Measurements from ENCODE around the gene MEIS2.

MEIS2 gene

GRCh38 chr15:37079726-37080125 lies 20.6 kb downstream of the MEIS2 start:
- Histone ChIP-seq H3K14ac (ENCODE audit: low read length) (no peak overlapping the region), H2AFZ (ENCODE audit: insufficient read depth, low read length, poor library complexity) (no peak overlapping the region), H3K4me3 (ENCODE audit: low read depth, low read length) (no peak overlapping the region), H3K9me3 (ENCODE audit: insufficient read depth, low read depth, low read length) (no peaks in the 10 kb centered on the region), H3K79me1 (ENCODE audit: low read length) (peaks cover 5% of the 10 kb centered on the region), H3K18ac (ENCODE audit: low read length) (no peak overlapping the region), H4K8ac (ENCODE audit: low read depth, low read length) (no peak overlapping the region), H3K4me1 (ENCODE audit: control insufficient read depth in 1 of 2, insufficient read depth in 2 of 2, low read length in 2 of 2) (peaks cover 4 to 9% of the 10 kb centered on the region in 2 experiments), H3K79me2 (ENCODE audit: control insufficient read depth, insufficient read depth, low read length, poor library complexity) (no peaks in the 10 kb centered on the region), H2BK5ac (ENCODE audit: low read depth, low read length, poor library complexity) (no peak overlapping the region), H3K27me3 (ENCODE audit: insufficient read depth, low read length) (no peaks in the 10 kb centered on the region), H3K27ac (ENCODE audit: low read depth, low read length) (no peak overlapping the region), H2BK12ac (ENCODE audit: low read length) (no peak overlapping the region), H4K91ac (ENCODE audit: low read depth, low read length) (no peak overlapping the region), H3K4ac (ENCODE audit: low read depth, low read length) (no peak overlapping the region), H3K36me3 (ENCODE audit: control insufficient read depth in 1 of 2, insufficient read depth in 2 of 2, low read length in 2 of 2) (no peaks in the 10 kb centered on the region), H3K9ac (ENCODE audit: low read length) (no peak overlapping the region), H3K4me2 (ENCODE audit: low read length) (no peak overlapping the region), H2AK5ac (ENCODE audit: low read length) (no peak overlapping the region), H2BK120ac (ENCODE audit: insufficient read depth, low read length, poor library complexity) (no peak overlapping the region), H4K12ac (ENCODE audit: low read depth, low read length) (no peak overlapping the region), H3K23ac (ENCODE audit: low read length) (no peak overlapping the region)
- no peak for DNase-seq
- WGBS (ENCODE audit: extremely low coverage, insufficient coverage, insufficient read length) = no CpG with 5 or more reads among the region's 6 CpGs

DNA sequence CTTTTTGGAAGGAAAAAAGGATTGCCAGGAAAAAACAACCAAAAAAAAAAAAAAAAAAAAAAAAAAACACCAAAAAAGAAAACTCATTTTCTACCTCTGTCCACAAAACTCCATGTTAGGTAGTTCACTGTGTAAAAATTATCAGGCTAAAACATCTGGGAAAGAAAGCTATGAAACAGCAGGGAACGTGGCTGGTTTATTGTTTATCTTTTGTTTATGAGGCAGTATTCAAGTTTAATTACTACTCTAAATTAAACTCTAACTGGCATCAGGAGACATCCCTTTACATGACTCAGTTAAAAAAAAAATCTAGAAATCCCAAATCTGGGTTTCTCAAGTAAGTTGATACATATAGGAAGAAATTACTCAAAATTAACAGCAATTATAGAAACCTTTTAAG lies 21.8 kb downstream of the MEIS2 start:
- H2AK5ac ChIP-seq (ENCODE audit: low read length) = no peak overlapping the region
- H2AFZ ChIP-seq (ENCODE audit: insufficient read depth, low read length, poor library complexity) = no peak overlapping the region
- H4K91ac ChIP-seq (ENCODE audit: low read depth, low read length) = no peak overlapping the region
- peaks cover 3 to 5% of the 10 kb centered on the region in 2 experiments for H3K4me1 ChIP-seq (ENCODE audit: control insufficient read depth in 1 of 2, insufficient read depth in 2 of 2, low read length in 2 of 2)
- no CpG with 5 or more reads among the region's 1 CpG for WGBS (ENCODE audit: extremely low coverage, insufficient coverage, insufficient read length)
- H2BK120ac ChIP-seq (ENCODE audit: insufficient read depth, low read length, poor library complexity) = no peak overlapping the region
- no peak overlapping the region for H3K14ac ChIP-seq (ENCODE audit: low read length)
- DNase-seq = no peak
- H3K79me2 ChIP-seq (ENCODE audit: control insufficient read depth, insufficient read depth, low read length, poor library complexity) = no peaks in the 10 kb centered on the region
- no peaks in the 10 kb centered on the region for H3K27me3 ChIP-seq (ENCODE audit: insufficient read depth, low read length)
- H4K12ac ChIP-seq (ENCODE audit: low read depth, low read length) = no peak overlapping the region
- no peak overlapping the region for H4K8ac ChIP-seq (ENCODE audit: low read depth, low read length)
- no peak overlapping the region for H3K9ac ChIP-seq (ENCODE audit: low read length)
- no peaks in the 10 kb centered on the region for H3K36me3 ChIP-seq (ENCODE audit: control insufficient read depth in 1 of 2, insufficient read depth in 2 of 2, low read length in 2 of 2)
- H3K9me3 ChIP-seq (ENCODE audit: insufficient read depth, low read depth, low read length) = no peaks in the 10 kb centered on the region
- no peak overlapping the region for H3K18ac ChIP-seq (ENCODE audit: low read length)
- H3K79me1 ChIP-seq (ENCODE audit: low read length) = peaks cover 4% of the 10 kb centered on the region
- no peak overlapping the region for H3K4me2 ChIP-seq (ENCODE audit: low read length)
- H2BK5ac ChIP-seq (ENCODE audit: low read depth, low read length, poor library complexity) = no peak overlapping the region
- H3K4me3 ChIP-seq (ENCODE audit: low read depth, low read length) = no peak overlapping the region
- no peak overlapping the region for H3K27ac ChIP-seq (ENCODE audit: low read depth, low read length)
- H3K4ac ChIP-seq (ENCODE audit: low read depth, low read length) = no peak overlapping the region
- H2BK12ac ChIP-seq (ENCODE audit: low read length) = no peak overlapping the region
- no peak overlapping the region for H3K23ac ChIP-seq (ENCODE audit: low read length)

DNA sequence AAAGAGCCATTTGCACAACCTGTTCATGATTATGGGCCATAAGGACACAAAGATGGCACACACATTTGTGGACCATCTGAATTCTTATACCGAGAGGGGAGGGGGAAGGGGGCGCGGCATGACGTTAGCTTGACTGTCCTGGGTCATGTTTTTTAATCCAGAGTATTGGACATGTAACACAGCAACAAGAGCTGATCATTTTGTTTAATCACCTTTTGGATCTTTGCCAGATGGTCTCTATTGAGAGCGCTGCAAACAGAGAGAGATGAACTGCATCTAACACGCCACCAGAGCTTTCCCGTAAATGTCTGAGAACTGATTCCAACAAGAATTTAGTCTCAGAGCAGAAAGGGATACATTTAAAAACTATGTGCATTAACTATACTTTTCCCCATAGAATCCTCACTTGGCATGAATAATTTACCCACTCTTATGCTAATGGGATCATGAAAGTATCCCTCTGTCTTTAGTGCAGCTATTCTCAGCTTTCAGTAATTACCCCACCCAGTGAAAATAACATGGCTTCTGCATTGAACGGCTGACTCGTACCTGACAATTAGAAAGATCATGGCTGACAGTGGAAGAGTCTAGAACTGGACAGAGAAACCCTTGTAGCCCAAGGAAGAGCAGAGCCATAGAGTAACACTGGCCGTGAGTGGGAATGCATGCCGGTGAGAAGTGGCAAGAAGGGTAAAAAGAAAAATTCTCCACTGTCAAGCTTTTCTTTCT lies 22.6 kb downstream of the MEIS2 start:
- peaks cover 2 to 4% of the 10 kb centered on the region in 2 experiments for H3K4me1 ChIP-seq (ENCODE audit: control insufficient read depth in 1 of 2, insufficient read depth in 2 of 2, low read length in 2 of 2)
- H3K9me3 ChIP-seq (ENCODE audit: insufficient read depth, low read depth, low read length) = no peaks in the 10 kb centered on the region
- no peak overlapping the region for H4K8ac ChIP-seq (ENCODE audit: low read depth, low read length)
- no peak overlapping the region for H3K23ac ChIP-seq (ENCODE audit: low read length)
- no peak overlapping the region for H2BK12ac ChIP-seq (ENCODE audit: low read length)
- no peak overlapping the region for H3K27ac ChIP-seq (ENCODE audit: low read depth, low read length)
- H3K18ac ChIP-seq (ENCODE audit: low read length) = no peak overlapping the region
- no peaks in the 10 kb centered on the region for H3K27me3 ChIP-seq (ENCODE audit: insufficient read depth, low read length)
- DNase-seq = no peak
- no peak overlapping the region for H3K4me3 ChIP-seq (ENCODE audit: low read depth, low read length)
- H4K12ac ChIP-seq (ENCODE audit: low read depth, low read length) = no peak overlapping the region
- H2BK120ac ChIP-seq (ENCODE audit: insufficient read depth, low read length, poor library complexity) = no peak overlapping the region
- no peak overlapping the region for H3K4me2 ChIP-seq (ENCODE audit: low read length)
- WGBS (ENCODE audit: extremely low coverage, insufficient coverage, insufficient read length) = no CpG with 5 or more reads among the region's 11 CpGs
- no peak overlapping the region for H2BK5ac ChIP-seq (ENCODE audit: low read depth, low read length, poor library complexity)
- no peaks in the 10 kb centered on the region for H3K79me2 ChIP-seq (ENCODE audit: control insufficient read depth, insufficient read depth, low read length, poor library complexity)
- H2AK5ac ChIP-seq (ENCODE audit: low read length) = no peak overlapping the region
- H3K79me1 ChIP-seq (ENCODE audit: low read length) = peaks cover 4% of the 10 kb centered on the region
- no peak overlapping the region for H3K9ac ChIP-seq (ENCODE audit: low read length)
- H4K91ac ChIP-seq (ENCODE audit: low read depth, low read length) = no peak overlapping the region
- no peak overlapping the region for H2AFZ ChIP-seq (ENCODE audit: insufficient read depth, low read length, poor library complexity)
- H3K14ac ChIP-seq (ENCODE audit: low read length) = no peak overlapping the region
- H3K4ac ChIP-seq (ENCODE audit: low read depth, low read length) = no peak overlapping the region
- H3K36me3 ChIP-seq (ENCODE audit: control insufficient read depth in 1 of 2, insufficient read depth in 2 of 2, low read length in 2 of 2) = no peaks in the 10 kb centered on the region

- H3K79me2 ChIP-seq (ENCODE audit: control insufficient read depth, insufficient read depth, low read length, poor library complexity) = no peaks in the 10 kb centered on the region
- no peak overlapping the region for H4K8ac ChIP-seq (ENCODE audit: low read depth, low read length)
- H2BK5ac ChIP-seq (ENCODE audit: low read depth, low read length, poor library complexity) = no peak overlapping the region
- H3K79me1 ChIP-seq (ENCODE audit: low read length) = peaks cover 2% of the 10 kb centered on the region
- H3K18ac ChIP-seq (ENCODE audit: low read length) = no peak overlapping the region
- H2AFZ ChIP-seq (ENCODE audit: insufficient read depth, low read length, poor library complexity) = no peak overlapping the region
- no peak for DNase-seq
- no peak overlapping the region for H3K9ac ChIP-seq (ENCODE audit: low read length)
- no peak overlapping the region for H4K12ac ChIP-seq (ENCODE audit: low read depth, low read length)
- H4K91ac ChIP-seq (ENCODE audit: low read depth, low read length) = no peak overlapping the region
- H3K23ac ChIP-seq (ENCODE audit: low read length) = no peak overlapping the region
- no peak overlapping the region for H3K14ac ChIP-seq (ENCODE audit: low read length)
- H3K4me3 ChIP-seq (ENCODE audit: low read depth, low read length) = no peak overlapping the region
- no peak overlapping the region for H2AK5ac ChIP-seq (ENCODE audit: low read length)
- H3K27ac ChIP-seq (ENCODE audit: low read depth, low read length) = no peak overlapping the region
- peaks cover 2% of the 10 kb centered on the region in 2 experiments for H3K4me1 ChIP-seq (ENCODE audit: control insufficient read depth in 1 of 2, insufficient read depth in 2 of 2, low read length in 2 of 2)
- no peak overlapping the region for H3K4ac ChIP-seq (ENCODE audit: low read depth, low read length)
- no peaks in the 10 kb centered on the region for H3K27me3 ChIP-seq (ENCODE audit: insufficient read depth, low read length)
- H3K4me2 ChIP-seq (ENCODE audit: low read length) = no peak overlapping the region
- no peaks in the 10 kb centered on the region for H3K9me3 ChIP-seq (ENCODE audit: insufficient read depth, low read depth, low read length)
- H2BK120ac ChIP-seq (ENCODE audit: insufficient read depth, low read length, poor library complexity) = no peak overlapping the region
- no peak overlapping the region for H2BK12ac ChIP-seq (ENCODE audit: low read length)
- no peaks in the 10 kb centered on the region for H3K36me3 ChIP-seq (ENCODE audit: control insufficient read depth in 1 of 2, insufficient read depth in 2 of 2, low read length in 2 of 2)
These were observed 23.8 kb downstream of the MEIS2 start for GRCh38 chr15:37076543-37076942.
